Measurements from ENCODE around the gene PTTG2.

- no peak for TF ChIP-seq SMC3 (IDR thresholded peaks at IDR 0.05; ENCODE audit: low read depth, low read length)
- TF ChIP-seq CTCF (IDR thresholded peaks at IDR 0.05), result no peak
- TF ChIP-seq REST (IDR thresholded peaks at IDR 0.05; ENCODE audit: low read depth, low read length), result no peak
- TF ChIP-seq MAX (IDR thresholded peaks at IDR 0.05; ENCODE audit: low read depth), result no peak
- no peak for TF ChIP-seq JUND (IDR thresholded peaks at IDR 0.05)
Measured at GRCh38 chr4:38002451-38003071, 42.4 kb downstream of the PTTG2 start.

Measured in SK-N-SH (cell line).